Central memory CD4-positive, alpha-beta T cell (primary cell): ENCODE data around the gene CC2D2A.

Experiments
- DNase-seq: peaks from one replicate; pipeline ENCODE4 v3.0.0; 2022
- total RNA-seq, 3 experiments: gene quantifications; one replicate each; lab custom pipeline; 2026; lab: John Stamatoyannopoulos, UW

Gene CC2D2A
- 0 to 0.58 (median 0.16) reads per million in 3 experiments for total RNA-seq

DNA sequence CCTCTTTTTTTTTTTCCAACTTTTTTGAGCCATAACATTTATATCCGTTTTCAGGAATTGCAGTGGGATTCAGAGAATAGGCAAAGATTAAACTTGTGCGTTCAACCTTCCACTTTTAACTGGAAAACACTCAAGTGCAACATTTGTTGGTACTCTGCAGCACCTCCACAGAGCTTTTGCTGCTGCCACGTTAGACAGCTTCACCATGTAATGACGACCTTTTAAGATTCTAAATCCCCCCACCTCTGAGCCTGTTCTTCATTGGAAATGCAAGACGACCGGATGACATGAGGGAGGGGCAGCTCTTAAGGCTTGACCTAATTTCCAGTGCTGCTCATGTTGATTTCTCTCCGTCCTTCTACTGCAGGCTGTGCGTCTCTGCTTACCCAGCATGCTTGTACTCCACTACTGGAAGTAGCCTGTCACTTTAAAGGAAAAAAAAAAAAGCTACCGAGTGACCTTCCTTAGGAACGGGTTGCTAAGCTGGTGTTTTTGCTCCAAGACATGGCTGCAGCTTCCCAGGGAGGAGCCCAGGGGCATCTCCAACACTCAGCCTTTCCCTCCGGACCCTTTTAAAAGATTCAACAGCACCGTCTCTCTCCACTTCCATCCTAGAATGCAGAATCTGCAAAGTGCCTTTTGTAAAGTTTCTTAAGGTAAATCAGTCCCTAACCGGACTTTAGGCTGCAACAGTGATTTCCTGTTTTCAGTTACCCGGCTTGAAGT is at the start of gene CC2D2A:
Gene CC2D2A (plus strand): TSS at position 481 of the 726 bp plus-strand sequence. CDS start 6,051 bp downstream, outside the sequence.
- peak; percentile 7 for DNase-seq

DNA sequence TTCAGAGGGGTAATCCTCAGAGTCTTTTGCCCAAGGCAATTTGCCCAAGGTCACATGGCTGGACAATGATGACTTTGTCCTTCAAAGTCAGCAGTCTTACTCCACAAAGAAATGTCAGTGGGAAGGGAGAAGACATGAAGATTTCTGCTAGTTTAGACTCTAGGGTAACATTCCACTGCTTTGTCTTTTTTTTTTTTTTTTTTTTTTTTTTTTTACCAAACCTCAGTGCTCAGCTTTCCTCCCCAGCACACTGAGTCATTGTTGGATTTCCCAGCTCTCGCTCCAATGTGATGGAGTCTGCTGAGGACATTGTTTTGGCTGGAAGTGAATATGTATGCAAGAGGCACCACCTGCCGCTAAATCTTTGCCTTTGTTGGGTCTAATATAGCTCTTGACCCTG is 49.0 kb upstream of the CC2D2A start:
- DNase-seq = no peak

DNA sequence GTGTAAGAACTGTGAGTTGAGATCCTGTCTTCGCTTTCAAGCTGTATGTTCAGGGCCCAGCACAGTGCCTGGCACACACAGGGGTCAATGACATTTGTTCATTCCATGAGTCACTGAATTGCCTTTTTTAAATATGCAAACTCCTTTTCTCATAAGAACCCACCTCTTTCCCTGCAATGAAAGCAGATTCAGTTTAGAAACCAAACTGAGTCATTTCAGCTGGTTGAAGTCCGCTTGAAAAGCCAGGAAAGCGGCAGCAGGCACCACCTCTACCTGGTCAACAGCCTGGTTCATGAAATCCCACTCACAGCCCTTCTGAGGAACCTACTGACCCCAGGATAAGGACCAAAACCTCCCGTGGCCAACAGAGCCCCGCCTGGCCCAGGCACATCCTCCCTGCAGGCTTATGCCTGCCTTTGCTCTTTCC is 46.4 kb upstream of the CC2D2A start:
- DNase-seq = no peak

DNA sequence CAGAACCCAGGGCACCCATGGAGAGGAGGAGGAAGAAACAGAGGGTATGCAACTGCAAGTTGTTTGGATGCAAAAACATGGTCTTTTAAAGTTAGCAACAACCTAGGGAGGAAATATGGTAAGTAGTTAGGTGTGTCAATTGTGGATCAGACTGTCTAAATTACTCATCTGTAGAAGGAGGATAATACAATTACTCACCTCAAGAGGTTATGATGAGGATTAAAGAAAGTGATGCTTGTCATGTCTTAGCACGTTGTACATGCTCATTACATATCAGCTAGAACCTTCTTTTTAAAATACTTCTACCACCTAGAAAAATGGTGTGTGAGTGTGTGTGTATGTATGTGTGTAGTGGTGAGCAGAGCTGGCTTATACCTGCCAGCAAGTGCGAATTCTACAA is 44.2 kb upstream of the CC2D2A start:
- no peak for DNase-seq

DNA sequence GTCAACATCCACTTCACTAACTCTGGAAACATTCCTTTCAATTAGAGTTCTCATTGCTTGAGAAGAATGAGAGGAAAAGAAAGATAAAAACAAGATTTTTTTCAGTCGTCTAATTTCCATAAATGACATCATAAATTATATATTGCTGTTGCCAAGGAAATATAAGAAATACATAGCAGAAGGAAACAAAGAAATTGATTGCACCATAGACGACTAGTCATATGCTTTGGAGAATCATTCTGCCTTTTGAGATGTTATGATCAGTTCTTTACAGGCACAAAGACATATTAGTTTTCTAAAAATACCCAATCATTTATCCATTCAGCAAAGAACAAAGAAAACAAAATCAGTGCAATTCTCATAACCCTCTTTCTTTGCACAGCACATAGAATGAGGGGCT is 42.5 kb upstream of the CC2D2A start:
- DNase-seq = no peak

DNA sequence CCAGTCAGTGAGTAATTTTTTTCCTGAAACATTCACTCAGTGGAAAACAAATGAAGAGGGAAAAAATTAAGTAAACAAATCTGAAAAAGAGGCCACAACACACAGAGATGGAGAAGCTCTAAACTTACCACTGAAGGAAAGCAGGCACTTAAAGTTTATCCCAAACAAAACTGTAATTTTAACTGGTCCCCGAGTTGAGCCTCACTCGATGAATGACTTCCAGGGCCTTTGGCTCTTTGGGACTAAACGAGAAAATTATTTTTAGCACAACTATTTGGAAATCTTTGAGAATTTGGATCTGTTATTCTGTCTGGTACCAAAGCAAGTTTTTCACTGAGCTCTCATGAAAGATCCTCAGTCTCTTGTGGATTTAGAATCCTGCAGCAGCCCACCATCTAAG is 42.0 kb upstream of the CC2D2A start, which contains the start of gene C1QTNF7:
Gene C1QTNF7 (plus strand): TSS at position 333 of the 400 bp plus-strand sequence. CDS start 7,711 bp downstream, outside the sequence.
- no peak for DNase-seq

DNA sequence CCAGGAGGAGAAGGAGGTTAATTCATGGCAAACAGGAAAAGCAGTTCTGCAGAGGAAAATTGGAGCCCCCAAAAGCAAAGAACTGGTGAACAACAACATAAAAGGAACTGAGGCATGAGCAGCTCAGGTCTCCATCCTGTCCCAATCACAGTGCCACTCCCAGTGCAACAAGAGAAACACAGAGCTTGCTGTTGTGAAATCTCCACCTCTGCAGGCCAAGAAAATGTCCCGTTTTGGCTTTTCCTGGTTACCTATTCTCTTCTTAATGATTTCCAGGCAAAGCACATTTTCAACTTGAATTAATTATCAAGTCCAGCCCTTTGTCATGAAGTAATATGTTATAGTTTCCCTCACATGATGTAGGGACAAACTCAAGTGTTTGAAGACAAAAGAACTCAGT is 41.1 kb upstream of the CC2D2A start:
- DNase-seq = no peak

DNA sequence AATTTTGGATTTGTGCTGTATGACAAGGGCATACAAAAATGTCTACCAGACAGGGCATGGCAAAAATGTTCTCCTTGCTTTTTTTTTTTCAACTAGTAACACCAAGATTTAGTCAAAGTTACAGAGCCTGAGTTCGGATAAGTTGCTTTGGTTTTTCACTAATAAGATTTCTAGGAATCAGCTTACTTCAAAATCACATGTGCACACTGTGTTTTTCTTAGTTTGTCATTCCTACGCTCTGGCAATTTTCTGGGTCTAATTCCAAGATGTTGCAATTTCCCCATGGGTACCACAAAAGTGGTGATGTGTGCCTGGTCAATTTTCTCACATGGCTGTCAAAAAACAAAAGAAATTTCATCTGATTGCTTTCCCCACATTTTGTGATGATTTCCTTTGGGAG is 35.6 kb upstream of the CC2D2A start:
- DNase-seq = no peak

DNA sequence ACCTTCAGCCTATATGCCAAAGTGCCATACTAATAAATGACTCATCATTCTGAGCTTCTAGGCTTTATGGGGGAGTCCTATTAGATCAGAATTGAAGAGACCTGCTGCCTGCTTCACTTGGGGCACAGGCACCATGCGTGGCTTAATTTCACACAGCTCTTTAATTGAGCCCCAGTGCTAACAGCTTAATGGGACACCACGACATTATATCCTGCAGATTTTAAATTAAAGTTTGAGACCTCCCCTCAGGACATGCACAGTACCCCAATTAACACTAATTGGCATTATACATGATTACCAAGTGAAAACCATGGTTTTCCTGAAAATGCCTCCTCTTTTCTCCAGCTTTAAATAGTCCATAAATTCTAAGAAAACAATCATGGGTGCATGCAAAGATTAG is 35.0 kb upstream of the CC2D2A start:
- DNase-seq = no peak

DNA sequence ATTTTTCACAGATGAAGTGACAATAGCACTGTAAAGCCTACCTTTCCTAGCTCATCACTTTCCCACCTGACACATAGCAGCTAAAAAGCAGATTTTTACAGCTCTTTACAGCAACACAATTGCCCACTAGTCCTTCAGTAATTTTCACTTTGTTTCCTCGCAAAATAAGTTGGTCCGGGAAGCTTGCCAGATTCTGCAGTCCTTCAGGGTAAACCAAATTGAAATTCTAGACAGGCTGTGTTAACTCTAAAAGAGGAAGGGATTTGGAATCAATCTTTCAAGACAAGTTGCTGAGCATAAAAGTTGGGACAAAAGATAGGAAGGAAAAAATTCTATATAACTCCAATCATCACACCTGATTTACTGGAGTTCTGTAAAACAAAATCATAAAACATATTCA is 33.2 kb upstream of the CC2D2A start:
- no peak for DNase-seq

DNA sequence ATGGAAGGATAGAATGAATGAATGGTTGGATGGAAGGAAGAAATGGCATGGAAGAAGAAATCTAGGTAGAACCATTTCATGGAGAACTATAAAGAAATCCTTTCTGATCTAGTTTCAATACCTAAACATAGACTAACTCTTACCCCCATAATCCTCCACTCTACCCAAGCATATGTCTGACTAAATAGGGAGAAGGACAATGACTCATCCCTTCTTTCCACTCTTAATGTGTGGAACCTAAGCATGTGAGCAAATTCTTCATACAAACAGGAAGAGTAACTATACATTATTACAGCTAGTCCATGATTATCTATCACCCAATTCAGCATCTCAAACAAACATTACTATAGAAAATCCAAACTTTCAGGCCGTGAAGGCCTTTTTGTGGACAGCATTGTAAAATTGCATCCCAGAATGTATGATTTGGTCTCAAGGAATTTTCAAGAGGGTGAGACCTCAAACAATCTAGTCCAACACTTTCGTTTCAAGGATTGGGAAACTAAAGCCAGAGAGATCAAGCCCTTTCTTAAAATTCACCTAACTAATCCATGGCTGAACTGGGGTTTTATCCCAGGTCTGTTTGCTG is 30.6 kb upstream of the CC2D2A start:
- no peak for DNase-seq

DNA sequence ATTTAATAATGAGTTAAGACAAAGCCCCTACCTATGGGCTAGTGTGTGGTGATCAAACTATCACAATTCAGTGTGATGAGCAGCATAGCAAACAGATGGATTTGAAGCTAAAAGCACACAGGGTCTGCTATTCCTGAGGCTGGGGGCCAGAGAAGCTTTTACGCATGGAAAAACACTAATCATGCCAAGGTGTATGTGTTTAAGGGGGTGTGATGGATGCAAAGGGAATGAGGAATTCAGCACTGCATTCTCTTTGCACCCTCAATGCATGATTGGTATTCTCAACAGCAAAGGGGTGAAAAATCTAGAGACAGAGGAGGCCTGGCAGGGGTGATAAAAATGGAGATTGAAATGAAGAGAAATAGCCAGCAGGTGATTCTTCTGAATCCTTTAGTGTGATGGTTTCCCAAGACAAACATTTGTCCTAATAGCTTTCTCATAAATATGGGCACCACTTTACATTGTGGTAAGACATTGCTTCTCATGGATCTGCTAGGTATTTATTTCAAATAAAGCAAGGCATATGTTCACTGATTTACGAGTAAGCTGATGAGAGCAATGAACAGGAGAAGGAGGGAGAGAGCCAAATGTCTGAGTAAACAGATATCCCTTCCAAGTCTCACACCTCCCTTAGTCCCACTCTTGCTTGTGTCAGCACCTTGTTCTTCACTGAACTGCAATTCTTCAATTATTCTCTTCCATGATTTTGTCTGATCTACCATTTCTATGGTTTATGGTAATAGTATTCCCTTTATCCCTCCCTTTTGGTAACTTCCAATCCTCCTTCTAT is 26.1 kb upstream of the CC2D2A start:
- DNase-seq = no peak

DNA sequence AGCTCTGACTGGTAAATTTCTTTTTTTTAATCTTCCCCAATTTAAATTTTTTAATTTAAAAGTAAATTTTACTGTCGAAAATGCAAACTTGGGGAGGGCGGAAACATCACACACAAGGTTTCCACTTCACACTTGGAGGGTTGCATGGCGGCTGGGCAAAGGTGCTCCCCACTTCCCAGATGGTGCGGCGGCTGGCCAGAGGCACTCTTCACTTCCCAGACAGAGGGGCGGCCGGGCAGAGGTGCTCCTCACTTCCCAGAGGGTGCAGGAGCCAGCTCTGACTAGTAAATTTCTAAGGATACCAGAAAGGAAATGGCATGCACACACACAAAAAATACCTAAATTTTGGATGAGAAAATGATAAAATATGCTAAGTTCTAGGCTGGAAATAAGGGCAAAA is 25.4 kb upstream of the CC2D2A start:
- DNase-seq = no peak

DNA sequence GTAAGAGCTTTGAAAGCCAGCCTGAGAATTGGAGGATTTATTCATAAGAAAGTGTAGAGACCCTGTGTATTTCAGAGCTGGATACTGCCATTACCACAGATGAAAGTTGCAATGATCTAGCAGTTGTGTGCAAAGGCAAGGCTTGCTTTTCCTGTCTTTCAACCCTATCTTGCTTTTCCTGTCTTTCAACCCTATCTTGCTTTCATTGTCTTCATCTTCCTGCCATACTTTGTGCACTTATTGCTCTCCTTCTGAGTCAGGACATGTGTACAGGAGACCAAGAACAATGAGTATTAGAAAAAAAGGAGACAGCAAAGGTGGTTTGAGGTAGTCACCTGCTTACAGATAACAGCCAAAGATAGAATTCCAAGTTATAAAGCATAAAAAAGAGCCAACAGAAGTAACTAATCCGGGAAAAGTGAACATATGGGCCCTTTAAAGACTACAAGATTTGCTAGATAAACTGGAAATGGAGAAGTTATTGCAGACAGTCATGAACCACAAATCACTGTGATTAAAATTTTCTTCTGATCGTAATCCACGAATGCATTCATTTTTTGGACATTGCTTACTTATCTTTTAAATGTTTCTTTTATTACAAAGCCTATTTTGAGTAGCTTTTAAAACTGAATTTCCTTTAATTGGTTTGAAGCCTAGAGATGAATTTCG is 24.7 kb upstream of the CC2D2A start:
- DNase-seq = no peak

DNA sequence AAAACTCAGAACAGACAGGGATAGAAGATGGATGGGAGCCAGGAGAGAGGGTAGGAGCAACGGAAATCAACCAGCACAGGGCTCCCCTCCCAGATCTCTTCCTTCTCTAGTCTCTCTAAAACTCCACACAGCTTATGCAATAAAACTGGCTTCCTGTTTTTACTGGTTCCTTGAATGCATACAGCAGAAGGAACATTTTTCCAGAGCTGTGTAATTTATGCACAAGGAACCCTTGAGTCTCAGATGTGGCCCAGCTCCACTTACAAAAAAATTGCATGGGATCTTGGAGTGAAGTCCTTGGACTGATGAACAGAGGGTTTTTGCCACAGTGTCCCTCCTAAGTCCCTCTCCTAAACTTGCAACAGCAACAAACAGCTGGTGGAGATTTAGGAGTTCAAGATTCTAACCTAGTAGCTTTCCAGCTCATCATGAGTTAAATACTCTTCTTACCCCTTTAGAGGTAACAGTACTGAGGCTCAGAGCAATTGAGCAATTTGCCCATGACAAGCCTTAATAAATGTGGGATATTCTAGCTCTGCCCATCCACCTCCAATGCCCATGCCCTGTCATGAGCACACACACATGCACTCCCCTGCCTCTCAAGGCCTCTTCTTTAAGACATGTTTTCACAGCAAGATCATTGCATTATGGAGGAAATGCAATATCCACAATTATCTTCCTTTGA is 18.4 kb upstream of the CC2D2A start:
- DNase-seq = no peak

DNA sequence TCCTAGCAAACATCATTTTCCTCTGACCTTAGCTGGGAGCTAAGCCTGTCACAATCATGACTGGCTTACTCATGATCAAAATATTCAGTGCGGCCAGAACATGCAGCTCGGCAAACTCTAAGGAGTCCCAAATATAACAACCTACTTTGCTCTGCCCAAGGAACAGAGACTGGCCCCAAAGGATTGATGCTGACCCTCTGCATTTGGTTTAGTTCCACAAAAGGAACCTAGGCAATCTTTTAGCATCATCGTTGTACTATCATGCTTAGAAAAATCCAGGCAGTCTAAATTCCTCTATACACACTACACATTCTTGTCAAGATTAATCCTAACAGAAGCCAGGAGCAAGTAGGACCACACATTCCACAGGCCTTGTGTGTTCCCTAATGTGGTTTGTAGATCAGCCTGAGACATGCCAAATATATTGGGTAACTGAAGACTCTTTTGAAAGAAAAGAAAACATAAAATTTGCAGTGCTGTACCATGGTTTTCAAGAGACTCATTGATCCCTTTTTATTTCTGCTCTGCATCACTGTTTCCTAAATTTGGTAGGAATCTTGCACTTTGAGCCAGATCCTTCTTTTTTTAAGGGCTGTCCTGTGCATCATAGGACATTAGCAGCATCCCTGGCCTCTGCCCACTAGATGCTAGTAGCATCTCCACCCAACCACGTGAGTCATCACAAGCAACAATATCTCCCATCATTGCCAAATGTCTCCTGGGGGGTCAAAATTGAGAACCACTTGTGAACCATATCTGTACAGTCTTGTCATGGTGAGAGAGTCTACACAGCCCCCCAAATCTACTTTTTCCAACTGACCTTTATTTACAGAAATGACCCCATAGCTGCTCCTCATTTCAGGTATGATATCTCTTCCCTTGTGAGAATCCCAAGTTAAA is 17.6 kb upstream of the CC2D2A start:
- no peak for DNase-seq

DNA sequence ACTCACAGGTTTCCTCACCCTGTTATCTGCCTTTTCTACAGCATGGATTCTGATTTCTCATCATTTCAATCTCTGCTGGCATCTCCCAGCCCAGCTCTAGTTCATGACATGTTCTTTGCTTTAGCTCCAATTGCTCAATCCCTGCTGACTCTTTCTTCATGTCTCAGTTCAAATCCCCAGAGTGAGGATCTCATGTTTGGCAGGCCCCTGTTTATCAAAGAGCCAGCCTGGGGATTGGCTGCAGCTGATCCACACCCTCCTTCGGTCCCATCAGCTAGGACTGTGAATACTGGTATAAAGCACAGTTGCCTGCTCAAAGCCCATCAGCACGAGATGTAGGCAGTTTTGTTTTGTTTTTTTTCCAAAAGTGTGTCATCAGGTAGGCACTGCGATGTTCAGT is 14.4 kb upstream of the CC2D2A start:
- no peak for DNase-seq

DNA sequence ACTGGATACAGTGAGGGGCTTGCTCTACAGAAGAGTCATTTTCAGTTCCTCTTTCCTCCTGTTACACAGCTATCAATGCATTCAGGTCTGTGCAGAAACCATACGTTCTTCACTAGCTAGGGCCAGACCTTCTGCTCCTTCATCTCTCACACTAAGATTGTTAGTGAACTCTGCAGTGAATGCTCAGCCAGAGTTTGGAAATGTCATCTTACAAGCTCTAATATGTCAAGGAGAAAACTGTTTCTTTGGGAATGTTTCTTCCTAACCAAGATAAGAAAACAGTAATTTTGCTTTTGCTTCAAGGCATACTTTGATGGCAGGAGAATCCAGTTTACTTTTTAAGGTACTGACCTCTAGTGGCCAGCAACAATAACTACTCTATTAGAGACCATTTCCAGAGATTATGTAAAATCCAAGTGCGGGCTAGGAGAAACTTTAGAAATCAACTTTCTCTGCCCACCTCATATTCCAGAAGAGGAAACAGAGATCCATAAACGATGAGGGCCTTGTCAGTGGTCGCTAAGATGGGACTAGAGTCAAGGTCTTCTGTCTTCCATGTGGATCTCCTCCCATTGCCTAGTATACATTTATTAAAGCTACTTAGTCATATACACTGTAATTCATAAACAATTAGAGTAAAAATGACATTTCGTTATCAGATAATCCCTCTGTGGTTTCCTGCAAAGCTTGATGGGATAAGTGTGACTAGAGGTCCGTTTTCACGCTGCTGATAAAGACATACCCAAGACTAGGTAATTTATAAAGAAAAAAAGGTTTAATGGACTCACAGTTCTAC is 12.1 kb upstream of the CC2D2A start:
- peak; percentile 28 for DNase-seq

DNA sequence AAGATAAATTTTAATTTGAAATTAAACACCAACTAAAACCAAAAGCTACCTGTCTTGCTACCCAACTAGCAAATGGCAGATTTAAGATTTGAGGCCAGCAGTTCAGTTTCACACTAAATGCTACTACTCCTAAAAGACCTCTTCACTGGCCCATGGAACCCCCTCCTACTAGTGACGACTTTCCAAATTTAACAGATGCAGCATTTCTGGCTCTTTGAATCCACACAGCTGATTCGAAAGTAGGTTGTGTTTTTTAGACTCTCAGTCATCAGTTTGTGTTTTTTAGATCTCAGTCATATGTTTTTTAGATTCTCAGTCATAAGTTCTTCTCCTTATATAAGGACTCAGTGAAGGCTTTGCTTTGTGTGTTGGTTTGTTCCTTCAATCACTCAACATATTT is 11.1 kb upstream of the CC2D2A start:
- no peak for DNase-seq

DNA sequence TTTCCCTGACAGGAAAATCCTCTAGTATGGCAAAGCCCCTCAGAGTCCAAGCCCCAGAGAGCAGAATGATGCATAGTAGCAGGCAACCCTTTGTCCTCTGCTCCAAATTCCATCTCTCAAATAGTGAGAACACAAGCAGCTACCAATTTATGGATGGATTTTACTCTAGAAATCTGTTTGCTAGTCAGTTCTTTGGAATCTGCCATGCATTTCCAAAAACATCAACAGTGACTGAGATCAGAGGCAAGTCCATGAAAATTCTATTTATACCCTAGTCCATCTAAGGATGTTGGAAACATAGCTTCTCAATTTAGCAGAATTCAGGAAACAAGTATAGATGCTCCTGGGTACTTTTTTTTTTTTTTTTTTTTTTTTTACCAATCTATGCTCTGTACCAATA is 10.0 kb upstream of the CC2D2A start:
- no peak for DNase-seq

DNA sequence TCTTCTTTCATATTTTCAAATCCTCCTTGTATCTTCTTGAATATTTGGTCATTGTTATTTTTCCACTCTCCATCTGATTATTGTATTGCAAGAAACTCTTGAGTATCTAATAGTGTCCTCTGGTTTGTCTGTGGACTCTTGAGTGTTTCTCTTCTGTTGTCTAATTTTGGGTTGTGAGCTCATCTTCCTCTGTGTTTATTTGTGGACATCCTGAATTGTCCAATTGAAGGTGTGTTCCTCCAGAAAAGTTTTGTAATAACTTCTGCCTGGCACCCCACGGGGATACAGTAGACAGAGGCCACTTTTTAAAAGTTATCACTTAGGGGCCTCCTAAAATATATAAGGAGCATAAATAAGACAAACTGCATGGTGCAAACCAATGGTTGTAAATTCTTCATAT is 3.1 kb upstream of the CC2D2A start:
- no peak for DNase-seq
